Chondrocyte (in vitro differentiated cells): ENCODE measurements around the gene GDPD5. TPM values are rescaled to one million over a fixed set of nuclear protein-coding genes. Genes with fewer than 3 reads are reported as not detected.

Source experiments
- DNase-seq: peaks from one replicate; pipeline ENCODE4 v3.0.0; 2021; ENCODE audit warnings: mixed read lengths, low spot score
- H3K27ac Mint-ChIP-seq: one replicate; pipeline ENCODE4 v1.8.0; 2021; ENCODE audit warnings: mild to moderate bottlenecking, moderate library complexity, mixed read lengths; ENCODE audit not compliant: unreplicated experiment
- H3K27me3 Mint-ChIP-seq: 2 replicates; pipeline ENCODE4 v1.8.0; 2021; ENCODE audit warnings: low read depth, mixed read lengths
- H3K36me3 Mint-ChIP-seq: 2 replicates; pipeline ENCODE4 v1.8.0; 2021; ENCODE audit warnings: low read depth, mixed read lengths
- H3K4me1 Mint-ChIP-seq: 2 replicates; pipeline ENCODE4 v1.8.0; 2021; ENCODE audit warnings: low read depth, mild to moderate bottlenecking, mixed read lengths
- H3K4me3 Mint-ChIP-seq: one replicate; pipeline ENCODE4 v1.8.0; 2021; ENCODE audit warnings: mild to moderate bottlenecking, moderate library complexity, mixed read lengths; ENCODE audit not compliant: unreplicated experiment
- H3K9me3 Mint-ChIP-seq: 2 replicates; pipeline ENCODE4 v1.8.0; 2021; ENCODE audit warnings: low read depth, mixed read lengths
- CTCF ChIP-seq: fragments of 200-600 bp; sonication (generic); IDR thresholded peaks from 2 replicates; pipeline ENCODE4 v1.5.0; 2021; ENCODE audit warnings: antibody characterized with exemption, mild to moderate bottlenecking, moderate library complexity
- total RNA-seq: library from RNA; stranded (reverse); gene quantifications from 3 replicates; pipeline ENCODE4 v1.2.1, GENCODE V29; 2021

GDPD5 gene
- total RNA-seq, 1 donor from 2014 or later: 12.6 TPM

DNA sequence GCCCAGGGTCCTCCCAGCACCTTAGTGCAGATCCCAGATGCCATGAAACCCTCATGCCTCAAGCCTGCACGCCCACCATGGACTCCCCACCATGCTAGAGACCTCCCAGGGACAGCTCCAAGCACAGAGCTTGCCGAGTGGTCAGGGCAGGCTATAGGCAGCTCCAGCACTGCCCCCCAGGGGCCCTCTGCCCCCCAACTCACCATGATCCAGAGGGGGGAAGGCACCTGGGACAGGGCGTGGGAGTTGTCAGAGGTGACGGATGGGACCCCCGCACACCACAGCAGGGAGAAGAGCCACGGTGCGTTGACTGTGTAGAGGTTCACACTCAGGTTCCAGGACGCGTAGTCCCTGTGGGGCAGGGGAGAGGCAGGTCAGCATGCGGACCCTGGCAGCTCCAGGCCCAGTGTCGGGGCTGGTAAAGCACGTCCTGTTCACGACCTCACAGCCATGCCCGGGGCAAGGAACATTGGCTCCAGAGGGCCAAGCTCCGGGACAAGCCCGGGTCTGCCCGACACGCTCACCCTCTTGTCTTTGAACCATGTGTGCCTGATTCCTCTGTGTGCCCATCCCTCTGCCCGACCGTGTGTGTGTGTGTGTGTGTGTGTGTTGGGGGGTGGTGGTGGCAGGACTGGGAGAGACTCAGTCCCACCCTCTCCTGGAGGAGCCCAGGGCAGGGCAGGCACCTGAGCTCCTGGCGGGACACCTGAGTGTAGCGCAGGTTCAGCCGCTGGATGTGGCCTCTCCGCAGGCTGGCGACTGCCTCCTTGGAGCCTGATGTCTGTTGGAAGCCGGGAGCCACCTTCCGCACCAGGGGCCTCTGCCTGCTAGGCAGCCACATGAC lies 84.6 kb downstream of the GDPD5 start:
- Mint-ChIP-seq H3K4me1 (no peaks in the 10 kb centered on the region), H3K36me3 (peaks cover 3% of the 10 kb centered on the region), H3K27me3 (peaks cover 2% of the 10 kb centered on the region), H3K27ac (no peak overlapping the region), H3K9me3 (no peaks in the 10 kb centered on the region), H3K4me3 (no peak overlapping the region)
- TF ChIP-seq CTCF: no peak
- DNase-seq: no peak

DNA sequence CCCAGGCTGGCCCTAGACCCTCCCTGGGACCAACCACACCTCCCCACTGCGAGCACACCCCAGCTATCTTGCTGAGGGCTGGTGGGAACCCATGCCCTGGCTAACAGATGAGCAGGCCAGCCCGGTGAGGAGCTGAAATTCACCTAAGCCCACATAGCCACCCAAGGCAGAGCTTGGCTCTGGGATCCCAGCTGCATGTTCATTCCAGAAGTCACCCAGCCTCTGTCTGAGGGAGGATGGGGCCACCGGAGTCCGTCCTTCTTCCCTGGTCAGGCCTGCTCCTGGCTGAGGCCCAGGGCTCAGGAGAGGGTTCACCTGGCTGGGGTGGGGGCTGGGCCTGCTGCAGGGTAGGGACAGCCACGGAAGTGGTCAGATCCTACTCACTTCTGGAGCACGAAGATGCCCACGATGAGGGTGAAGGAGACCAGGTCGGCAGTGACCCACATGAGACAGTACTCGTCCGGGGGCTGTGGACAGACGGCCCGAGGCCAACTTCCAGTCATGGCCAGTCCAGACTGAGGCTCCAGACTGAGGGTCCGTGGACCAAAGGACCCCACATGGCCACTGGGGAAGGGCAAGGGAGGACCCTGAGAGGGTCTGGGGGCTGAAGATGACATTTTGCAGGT lies 86.1 kb downstream of the GDPD5 start:
- no peaks in the 10 kb centered on the region for H3K27me3 Mint-ChIP-seq

DNA sequence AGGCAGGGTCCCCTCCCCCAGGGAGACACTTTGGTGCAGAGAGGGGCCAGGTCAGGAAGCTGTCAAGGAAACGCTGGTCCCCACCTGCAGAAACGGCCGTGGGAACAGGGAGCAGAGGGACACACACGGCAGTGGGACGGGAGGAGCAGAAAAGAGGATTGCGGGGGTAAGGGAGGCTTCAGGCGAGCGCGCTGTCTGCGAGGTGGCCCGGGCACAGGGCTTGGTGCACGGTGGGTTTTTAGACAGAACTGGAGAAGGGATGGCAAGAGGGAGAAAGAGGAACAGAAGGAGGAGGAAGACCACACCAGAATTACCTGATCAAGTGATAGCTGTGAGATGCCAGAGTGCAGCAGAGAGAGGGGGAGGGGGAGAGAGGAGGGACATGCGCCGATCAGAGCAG lies 86.7 kb downstream of the GDPD5 start:
- Mint-ChIP-seq H3K9me3 (no peaks in the 10 kb centered on the region), H3K36me3 (no peaks in the 10 kb centered on the region), H3K4me1 (no peaks in the 10 kb centered on the region), H3K27ac (no peak overlapping the region), H3K27me3 (no peaks in the 10 kb centered on the region), H3K4me3 (no peak overlapping the region)
- DNase-seq: no peak
- no peak for TF ChIP-seq CTCF

More for the DNA sequence above, 86.1 kb downstream of the GDPD5 start:
- DNase-seq: no peak
- no peak overlapping the region for H3K4me3 Mint-ChIP-seq
- H3K4me1 Mint-ChIP-seq: no peaks in the 10 kb centered on the region
- no peaks in the 10 kb centered on the region for H3K9me3 Mint-ChIP-seq
- TF ChIP-seq CTCF: no peak
- peaks cover 3% of the 10 kb centered on the region for H3K36me3 Mint-ChIP-seq
- no peak overlapping the region for H3K27ac Mint-ChIP-seq

GRCh38 chr11:75437966-75438659 lies 87.6 kb downstream of the GDPD5 start:
- H3K36me3 Mint-ChIP-seq: no peaks in the 10 kb centered on the region
- no peaks in the 10 kb centered on the region for H3K27me3 Mint-ChIP-seq

More at GRCh38 chr11:75437966-75438659, 87.6 kb downstream of the GDPD5 start:
- DNase-seq: no peak
- TF ChIP-seq CTCF: no peak
- Mint-ChIP-seq H3K4me3 (no peak overlapping the region), H3K9me3 (no peaks in the 10 kb centered on the region), H3K27ac (no peak overlapping the region), H3K4me1 (no peaks in the 10 kb centered on the region)
